Measurements from ENCODE around the gene CEP68.
"Not testable (repeated sequence)": the region's sequence is repeated elsewhere in the genome, so short reads cannot be mapped to it uniquely, and the experiment has no call there.

Gene CEP68

GRCh38 chr2:65093211-65093610 is 37.0 kb downstream of the CEP68 start:
- no peak for DNase-seq

GRCh38 chr2:65096948-65097347 is 40.7 kb downstream of the CEP68 start:
- DNase-seq: no peak

- DNase-seq: no peak
Observed at GRCh38 chr2:65097844-65098243, 41.6 kb downstream of the CEP68 start.

GRCh38 chr2:65098741-65099140 is 42.5 kb downstream of the CEP68 start:
- DNase-seq: no peak

- DNase-seq: no peak
Observed at GRCh38 chr2:65101071-65101470, 44.9 kb downstream of the CEP68 start.

- DNase-seq: no peak
Observed at GRCh38 chr2:65103013-65103715, 46.9 kb downstream of the CEP68 start.

- DNase-seq: no peak
Observed at GRCh38 chr2:65107530-65107929, 51.3 kb downstream of the CEP68 start.

GRCh38 chr2:65108780-65109179 is 52.6 kb downstream of the CEP68 start:
- no peak for DNase-seq

GRCh38 chr2:65112633-65113032 is 56.4 kb downstream of the CEP68 start:
- no peak for DNase-seq

GRCh38 chr2:65113229-65113628 is 57.0 kb downstream of the CEP68 start:
- no peak for DNase-seq

GRCh38 chr2:65113816-65114215 is 57.6 kb downstream of the CEP68 start:
- DNase-seq: no peak

GRCh38 chr2:65114921-65115320 is 58.7 kb downstream of the CEP68 start:
- no peak for DNase-seq

- DNase-seq: no peak
Observed at GRCh38 chr2:65116645-65117044, 60.4 kb downstream of the CEP68 start.

GRCh38 chr2:65120990-65121693 is 64.9 kb downstream of the CEP68 start:
- no peak for DNase-seq

GRCh38 chr2:65122313-65122712 is 66.1 kb downstream of the CEP68 start:
- no peak for DNase-seq

- DNase-seq: peak in 1 of 2 experiments; percentile 17
Observed at GRCh38 chr2:65125457-65125856, 69.2 kb downstream of the CEP68 start.

GRCh38 chr2:65128297-65129190 is 72.3 kb downstream of the CEP68 start:
- peak in 1 of 2 experiments; percentile 14 for DNase-seq

- DNase-seq: peak; percentile 39 to 41
Observed at GRCh38 chr2:65129286-65129825, 73.1 kb downstream of the CEP68 start.

- peak; percentile 99 for DNase-seq
Observed at GRCh38 chr2:65129826-65130663, 73.8 kb downstream of the CEP68 start, which contains the start of gene RAB1A. Gene RAB1A, minus strand, starts transcription at chr2:65130106. Its CDS starts 191 bp downstream, at chr2:65129915.

GRCh38 chr2:65130664-65131175 is 74.5 kb downstream of the CEP68 start:
- no peak for DNase-seq

- DNase-seq: not testable (repeated sequence)
Observed at GRCh38 chr2:65132930-65133329, 76.7 kb downstream of the CEP68 start.

GRCh38 chr2:65133626-65134025 is 77.4 kb downstream of the CEP68 start:
- DNase-seq: no peak

All from activated CD4-positive, alpha-beta T cell treated with anti-CD3 and anti-CD28 coated beads, Interleukin-2, amount 50 U/mL, for 48 hours (primary cell).